SK-N-MC (cell line): ENCODE results near the gene JAKMIP3.

Experiments used
- EZH2 ChIP-seq: fragments of 200-600 bp; sonication (generic); IDR thresholded peaks from one replicate; pipeline ENCODE4 v1.6.1; 2017; ENCODE audit warnings: antibody characterized with exemption
- FOXP2 ChIP-seq: optimal IDR thresholded peaks from 2 replicates; pipeline ENCODE3; 2011; ENCODE audit warnings: mild to moderate bottlenecking, moderate library complexity; ENCODE audit not compliant: insufficient read depth; ENCODE audit errors: extremely low read length, control extremely low read depth
- POLR2AphosphoS5 ChIP-seq: IDR thresholded peaks from 2 replicates; pipeline ENCODE4 v1.6.1; 2012; ENCODE audit warnings: mild to moderate bottlenecking, low read depth, low read length, borderline replicate concordance

DNA sequence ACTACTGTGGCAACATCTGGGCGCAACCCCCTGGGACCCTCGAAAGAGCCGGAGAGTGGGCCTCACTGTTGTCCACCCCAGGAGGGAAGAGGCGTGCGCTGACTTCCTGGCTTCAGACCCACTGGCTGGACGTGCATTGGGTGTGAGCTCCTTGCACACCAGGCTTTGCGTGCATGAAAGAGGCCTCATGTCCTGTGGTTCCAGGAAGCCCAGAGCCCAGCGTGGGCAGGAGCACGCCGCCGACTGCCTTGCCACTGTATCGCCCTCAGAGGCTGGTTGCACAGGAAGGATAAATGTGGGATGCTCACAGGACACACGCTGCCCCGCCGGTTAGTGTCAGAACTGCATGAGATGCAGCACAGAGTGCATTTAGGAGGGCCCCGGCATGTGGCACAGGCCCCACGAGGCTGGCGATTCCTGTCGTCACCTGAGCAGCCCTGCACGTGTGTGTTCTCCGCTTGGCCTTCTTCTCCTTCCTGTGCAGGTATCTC, 8.5 kb upstream of the JAKMIP3 start:
- TF ChIP-seq POLR2AphosphoS5 (no peak), FOXP2 (no peak), EZH2 (no peak)
